Ureter (tissue), 1 donor: ENCODE results near the gene HLA-DQA2. TPM values are rescaled to one million over a fixed set of nuclear protein-coding genes. Genes with fewer than 3 reads are reported as not detected.
A peak's percentile ranks its signal among the peaks of the same experiment; 100 is the strongest.
"Not testable (repeated sequence)": the region's sequence is repeated elsewhere in the genome, so short reads cannot be mapped to it uniquely, and the experiment has no call there.

ENCODE experiments used
- DNase-seq: peaks from one replicate; pipeline ENCODE4 v3.0.0-alpha.2; 2020; ENCODE audit warnings: low spot score
- total RNA-seq: library from RNA; stranded (reverse); gene quantifications from one replicate; pipeline ENCODE4 v1.2.4, GENCODE V29; 2023
- donor health status: DM: yes; HTN: yes; CAD: no.

The HLA-DQA2 gene
- total RNA-seq, 1 donor from 2014 or later, result 5.7 TPM

DNA sequence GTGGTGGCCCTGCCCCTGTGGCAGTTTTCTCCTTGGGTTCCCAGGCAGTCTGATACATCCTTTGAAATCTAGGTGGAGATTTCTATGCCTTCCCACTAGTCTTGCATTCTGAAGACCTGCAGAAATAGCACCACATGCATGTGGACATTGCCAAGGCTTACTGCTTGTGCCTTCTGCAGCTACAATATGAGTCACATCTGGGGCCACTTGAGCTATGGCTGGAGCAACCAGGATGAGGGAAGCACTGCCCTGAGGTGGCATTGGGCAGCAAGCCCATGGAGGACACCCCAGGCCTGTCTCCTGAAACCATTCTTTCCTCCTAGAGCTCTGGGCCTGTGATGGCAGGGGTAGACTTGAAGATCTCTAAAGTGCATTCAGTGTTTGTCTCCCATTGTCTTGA lies 37.8 kb downstream of the HLA-DQA2 start:
- DNase-seq, result no peak

- not testable (repeated sequence) for DNase-seq
These were observed 41.7 kb downstream of the HLA-DQA2 start for GRCh38 chr6:32782923-32783322.

- peak; percentile 46 for DNase-seq
These were observed 44.8 kb downstream of the HLA-DQA2 start for GRCh38 chr6:32785781-32786533.

DNA sequence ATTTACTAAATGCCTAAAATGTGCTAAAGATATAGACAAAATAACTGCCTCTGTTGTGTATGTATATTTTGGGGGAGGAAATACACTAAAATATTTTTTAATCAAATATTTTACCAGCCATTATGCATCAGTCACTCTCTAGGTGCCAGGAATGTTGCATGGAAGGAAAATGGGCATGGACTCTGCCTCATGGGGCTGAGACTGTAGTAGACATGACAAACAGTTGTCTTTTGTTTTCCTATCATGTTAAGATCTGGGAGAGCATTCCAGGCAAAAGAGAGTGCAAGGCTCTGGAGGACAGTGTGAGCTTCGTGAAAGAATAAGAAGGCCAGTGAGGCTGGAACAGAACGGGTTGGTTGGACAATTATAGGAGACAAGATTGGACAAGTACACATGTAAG lies 49.1 kb downstream of the HLA-DQA2 start:
- DNase-seq, result no peak

DNA sequence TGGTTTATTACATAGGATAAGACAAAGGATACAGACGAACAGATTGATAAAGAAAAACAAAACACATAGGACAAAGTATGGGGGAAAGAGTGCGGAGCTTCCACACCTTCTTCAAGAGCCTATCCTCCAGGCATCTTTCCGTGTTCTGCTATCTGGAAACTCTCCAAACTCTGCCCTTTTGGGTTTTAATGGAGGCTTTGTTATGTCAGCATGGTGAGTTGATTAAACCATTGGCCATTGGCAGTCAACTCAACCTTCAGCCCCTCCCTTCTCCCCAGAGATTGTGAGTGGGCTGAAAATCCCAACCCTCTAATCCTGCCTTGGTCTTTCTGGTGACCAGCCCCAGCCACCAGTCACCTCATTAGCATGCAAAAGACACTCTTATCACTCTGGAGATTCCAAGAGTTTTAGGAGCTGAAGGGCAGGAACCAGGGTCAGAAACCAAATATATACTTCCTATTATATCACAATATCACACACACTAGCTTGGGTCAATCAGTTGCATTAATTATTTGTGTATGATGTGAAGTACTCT lies 51.8 kb downstream of the HLA-DQA2 start:
- no peak for DNase-seq

GRCh38 chr6:32794510-32794909 lies 53.3 kb downstream of the HLA-DQA2 start:
- DNase-seq, result no peak

Other genes starting within 250 kb of the HLA-DQA2 start
- 1.8 TPM for gene HLA-DRB5, start 211.1 kb upstream of the HLA-DQA2 start, total RNA-seq
- 109 TPM for gene HLA-DRB1, start 151.5 kb upstream of the HLA-DQA2 start, total RNA-seq
- gene HLA-DQA1, start 104.0 kb upstream of the HLA-DQA2 start, total RNA-seq, result 30.1 TPM
- gene HLA-DQB1, start 74.7 kb upstream of the HLA-DQA2 start, total RNA-seq, result 6.3 TPM
- 8.1 TPM for gene HLA-DQB2, start 22.1 kb downstream of the HLA-DQA2 start, total RNA-seq
- 1.9 TPM for gene HLA-DOB, start 75.6 kb downstream of the HLA-DQA2 start, total RNA-seq
- gene TAP2, start 97.3 kb downstream of the HLA-DQA2 start, total RNA-seq, result 40.1 TPM
- 44.9 TPM for gene PSMB8, start 102.7 kb downstream of the HLA-DQA2 start, total RNA-seq
- 26.3 TPM for gene TAP1, start 112.3 kb downstream of the HLA-DQA2 start, total RNA-seq
- gene PSMB9, start 112.8 kb downstream of the HLA-DQA2 start, total RNA-seq, result 20.1 TPM
- gene HLA-DMB, start 199.6 kb downstream of the HLA-DQA2 start, total RNA-seq, result 31.0 TPM
- gene HLA-DMA, start 211.7 kb downstream of the HLA-DQA2 start, total RNA-seq, result 65.3 TPM
- 205 TPM for gene BRD2, start 227.2 kb downstream of the HLA-DQA2 start, total RNA-seq